ENCODE data around the gene ACTRT2.

ACTRT2 gene

DNA sequence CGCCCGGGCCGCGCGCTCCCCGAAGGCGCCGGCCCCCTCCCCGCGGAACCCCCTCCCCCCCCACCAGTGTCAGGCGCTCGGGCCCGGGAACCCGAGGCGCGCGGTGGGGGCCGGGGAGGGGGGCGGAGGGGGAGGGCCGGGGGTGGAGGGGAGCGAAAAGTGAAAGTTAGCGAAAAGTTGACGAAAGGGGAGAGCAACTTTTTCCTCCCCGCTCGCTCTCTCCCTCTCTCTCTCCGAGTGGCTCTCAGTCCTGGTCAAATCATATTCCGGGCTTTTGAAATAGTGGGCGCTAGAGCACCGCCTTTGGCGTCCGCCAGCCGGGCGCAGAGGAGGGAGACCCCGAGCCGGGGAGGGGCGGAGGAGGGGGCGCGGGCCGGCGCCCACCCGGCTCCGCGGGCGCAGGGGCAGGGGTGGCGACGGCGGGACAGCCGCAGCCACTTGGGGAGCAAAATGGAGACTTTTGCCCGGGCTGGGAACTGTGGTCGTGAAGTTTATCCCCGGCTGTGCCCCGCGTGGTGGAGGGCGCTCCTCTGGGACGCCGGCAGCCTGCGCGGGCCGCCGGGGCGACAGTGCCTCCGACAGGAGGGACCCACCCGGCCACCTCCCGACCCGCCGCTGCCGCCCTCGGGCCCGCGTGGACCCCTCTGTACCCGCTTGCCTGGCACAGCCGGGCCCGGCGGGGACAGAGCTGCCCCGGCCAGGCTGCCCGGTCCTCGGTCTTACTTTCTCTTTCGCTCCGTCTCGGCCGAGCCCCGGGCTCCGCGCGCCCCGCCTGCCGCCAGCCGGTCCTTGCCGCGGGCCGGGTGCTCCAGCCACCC lies 48.4 kb downstream of the ACTRT2 start:
- peak; percentile 70 for DNase-seq

- DNase-seq, result no peak
Observed at GRCh38 chr1:3070309-3070643, 49.0 kb downstream of the ACTRT2 start.

GRCh38 chr1:3070644-3071564 lies 49.6 kb downstream of the ACTRT2 start:
- DNase-seq, result no peak

GRCh38 chr1:3071565-3072390 lies 50.5 kb downstream of the ACTRT2 start:
- no peak for DNase-seq

All from fibroblast of skin of scalp (primary cell).